Stimulated activated CD4-positive, alpha-beta T cell treated with anti-CD3 and anti-CD28 coated beads, TNF-alpha, amount 100 ng/mL, for 48 hours (primary cell): Measurements from ENCODE around the gene BEST1.
"Not testable (repeated sequence)": the region's sequence is repeated elsewhere in the genome, so short reads cannot be mapped to it uniquely, and the experiment has no call there.

Source experiments
- DNase-seq, 3 donors: peaks; one replicate each; pipeline ENCODE4 v3.0.0-alpha.2; 2020; ENCODE audit warnings: low read depth in 3 of 3

Gene BEST1

DNA sequence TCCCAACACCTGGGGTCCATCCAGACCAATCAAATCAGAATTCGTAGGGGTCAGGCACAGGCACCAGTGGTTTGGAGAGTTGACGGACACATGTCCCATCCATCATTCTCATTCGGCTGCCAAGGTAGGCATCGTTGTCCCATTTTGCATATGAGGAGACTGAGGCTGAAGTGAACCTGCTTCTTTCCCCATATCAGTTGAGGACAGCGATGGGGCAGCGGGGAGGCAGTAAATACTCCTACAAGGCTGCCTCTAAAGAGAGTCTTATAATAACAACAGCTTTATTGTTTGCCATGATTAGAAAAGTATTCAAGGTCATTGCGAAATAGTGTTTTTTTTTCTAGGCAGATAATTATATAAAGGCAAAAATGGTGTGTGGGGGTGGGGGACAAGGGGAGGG is 1.6 kb upstream of the BEST1 start:
- DNase-seq = no peak

DNA sequence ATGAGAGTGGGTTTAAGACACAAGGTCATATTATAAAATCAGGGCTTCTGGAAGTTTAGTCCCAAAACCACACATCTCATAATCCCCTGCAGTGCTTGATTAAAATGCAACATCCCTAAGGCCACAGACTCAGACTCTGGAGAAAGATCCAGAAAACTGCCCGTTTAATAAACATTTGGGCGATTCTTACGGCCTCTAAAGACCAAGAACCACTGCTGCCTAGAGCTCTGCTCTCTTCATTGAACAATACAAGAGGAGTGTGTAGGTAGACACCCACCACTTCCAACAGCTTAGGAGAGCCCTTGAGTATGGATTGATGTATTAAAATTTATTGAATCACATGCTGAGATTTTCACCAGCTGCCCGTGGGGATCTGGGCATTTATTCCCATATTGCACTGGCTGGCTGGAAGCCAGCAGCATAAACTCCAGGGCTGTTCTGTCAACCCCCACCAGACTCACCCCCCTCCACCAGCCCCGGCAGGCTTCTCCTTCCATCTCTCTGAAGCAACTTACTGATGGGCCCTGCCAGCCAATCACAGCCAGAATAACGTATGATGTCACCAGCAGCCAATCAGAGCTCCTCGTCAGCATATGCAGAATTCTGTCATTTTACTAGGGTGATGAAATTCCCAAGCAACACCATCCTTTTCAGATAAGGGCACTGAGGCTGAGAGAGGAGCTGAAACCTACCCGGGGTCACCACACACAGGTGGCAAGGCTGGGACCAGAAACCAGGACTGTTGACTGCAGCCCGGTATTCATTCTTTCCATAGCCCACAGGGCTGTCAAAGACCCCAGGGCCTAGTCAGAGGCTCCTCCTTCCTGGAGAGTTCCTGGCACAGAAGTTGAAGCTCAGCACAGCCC is 749 bp upstream of the BEST1 start:
- DNase-seq = no peak

DNA sequence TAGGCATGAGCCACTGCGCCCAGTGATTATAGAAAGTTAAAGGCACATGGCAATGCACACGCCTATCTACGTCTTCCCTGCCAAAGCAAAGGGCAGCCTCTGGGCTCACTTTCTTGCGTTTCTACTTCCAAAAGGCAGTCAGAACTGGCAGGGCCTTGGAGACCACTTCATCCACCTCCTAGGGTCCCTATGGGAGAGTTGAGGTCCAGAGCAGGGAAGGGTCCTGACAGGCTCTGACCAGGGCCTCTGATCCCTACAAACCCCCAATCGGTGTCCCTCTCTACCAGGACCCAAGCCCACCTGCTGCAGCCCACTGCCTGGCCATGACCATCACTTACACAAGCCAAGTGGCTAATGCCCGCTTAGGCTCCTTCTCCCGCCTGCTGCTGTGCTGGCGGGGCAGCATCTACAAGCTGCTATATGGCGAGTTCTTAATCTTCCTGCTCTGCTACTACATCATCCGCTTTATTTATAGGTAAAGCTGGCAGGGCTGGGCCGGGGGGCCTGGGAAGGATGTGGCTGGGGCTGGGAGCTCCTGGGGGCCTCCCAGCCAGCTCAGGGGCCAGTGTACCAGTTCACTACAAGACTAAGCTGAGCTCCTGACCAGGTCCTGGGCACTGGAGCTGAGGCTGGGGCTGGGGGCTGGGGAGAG is 1.5 kb downstream of the BEST1 start:
- no peak for DNase-seq

DNA sequence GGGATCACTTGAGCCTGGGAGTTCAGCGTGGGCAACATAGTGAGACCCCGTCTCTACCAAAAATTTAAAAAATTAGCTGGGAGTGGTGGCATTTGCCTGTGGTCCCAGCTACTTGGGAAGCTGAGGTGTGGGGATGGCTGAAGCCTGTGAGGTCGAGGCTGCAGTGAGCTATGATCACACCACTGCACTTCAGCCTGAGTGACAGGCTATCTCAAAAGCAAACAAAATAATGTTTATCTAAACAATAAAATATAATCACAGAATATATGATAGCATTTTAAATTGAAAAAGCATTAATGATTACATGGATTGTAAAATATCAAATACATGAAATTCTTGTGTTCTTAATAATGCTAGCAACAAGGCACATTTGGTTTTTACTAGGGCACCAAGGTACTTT is 2.7 kb downstream of the BEST1 start:
- DNase-seq = no peak

DNA sequence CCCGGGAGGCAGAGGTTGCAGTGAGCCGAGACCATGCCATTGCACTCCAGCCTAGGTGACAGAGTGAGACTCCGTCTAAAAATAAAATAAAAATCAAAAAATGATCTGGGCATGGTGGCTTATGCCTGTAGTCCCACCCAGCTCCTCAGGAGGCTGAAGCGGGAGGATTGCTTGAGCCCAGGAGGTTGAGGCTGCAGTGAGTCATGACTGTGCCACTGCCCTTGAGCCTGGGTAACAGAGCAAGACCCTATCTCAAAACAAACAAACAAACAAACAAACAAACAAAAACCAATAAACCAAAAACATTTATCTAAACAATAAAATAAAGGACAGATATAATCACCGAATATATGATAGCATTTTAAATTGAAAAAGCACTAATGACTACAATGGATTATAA is 3.5 kb downstream of the BEST1 start:
- not testable (repeated sequence) for DNase-seq

DNA sequence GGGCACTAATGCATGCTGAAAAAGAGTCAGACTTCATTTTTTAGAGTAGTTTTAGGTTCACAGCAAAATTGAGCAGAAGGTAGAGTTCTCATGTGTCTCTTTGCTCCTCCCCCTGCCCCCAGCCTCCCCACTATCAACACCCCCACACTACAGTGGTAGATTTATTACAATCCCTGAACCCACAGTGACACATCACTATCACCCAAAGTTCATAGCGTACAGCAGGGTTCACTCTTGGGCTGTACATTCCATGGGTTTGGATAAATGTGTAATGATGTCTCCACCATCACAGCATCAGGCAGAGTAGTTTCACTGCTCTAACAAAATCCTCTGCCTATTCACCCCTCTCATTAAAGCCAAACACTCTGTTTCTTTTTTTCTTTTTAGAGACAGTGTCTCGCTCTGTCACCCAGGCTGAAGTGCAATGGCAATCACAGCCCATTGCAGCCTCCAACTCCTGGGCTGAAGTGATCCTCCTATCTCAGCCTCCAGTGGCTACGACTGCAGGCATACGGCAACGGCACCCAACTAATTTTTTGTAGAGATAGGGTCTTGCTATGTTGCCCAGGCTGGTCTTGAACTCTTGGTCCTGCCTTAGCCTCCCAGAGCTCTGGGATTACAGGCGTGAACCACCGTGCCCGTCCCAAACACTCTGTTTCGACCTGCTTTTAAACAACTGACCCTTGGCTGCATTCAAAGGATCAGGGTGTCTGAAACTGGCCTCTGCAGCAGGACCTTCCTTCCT is 4.1 kb downstream of the BEST1 start:
- no peak for DNase-seq

DNA sequence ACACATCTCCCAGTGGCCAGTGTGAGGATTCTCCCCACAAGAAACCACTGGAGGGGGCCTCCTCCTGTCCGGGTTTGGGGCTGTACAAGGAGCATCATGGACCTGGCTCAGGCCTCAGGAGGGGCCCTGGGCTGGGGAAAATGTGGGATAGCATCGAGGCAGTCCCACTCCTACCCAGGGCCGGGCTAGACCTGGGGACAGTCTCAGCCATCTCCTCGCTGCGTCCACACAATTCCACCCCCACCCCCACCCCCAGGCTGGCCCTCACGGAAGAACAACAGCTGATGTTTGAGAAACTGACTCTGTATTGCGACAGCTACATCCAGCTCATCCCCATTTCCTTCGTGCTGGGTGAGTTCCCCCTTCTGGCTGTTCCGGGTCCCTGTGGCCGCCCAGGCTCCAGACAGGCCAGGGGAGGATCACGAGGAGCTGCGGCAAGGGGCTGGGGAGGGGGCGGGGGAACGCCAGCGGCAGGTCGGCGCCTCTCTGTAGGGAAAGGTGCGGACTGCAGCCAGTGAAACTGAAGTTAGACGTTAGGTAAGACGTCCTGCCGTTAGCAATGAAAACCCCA is 4.8 kb downstream of the BEST1 start:
- DNase-seq = no peak

DNA sequence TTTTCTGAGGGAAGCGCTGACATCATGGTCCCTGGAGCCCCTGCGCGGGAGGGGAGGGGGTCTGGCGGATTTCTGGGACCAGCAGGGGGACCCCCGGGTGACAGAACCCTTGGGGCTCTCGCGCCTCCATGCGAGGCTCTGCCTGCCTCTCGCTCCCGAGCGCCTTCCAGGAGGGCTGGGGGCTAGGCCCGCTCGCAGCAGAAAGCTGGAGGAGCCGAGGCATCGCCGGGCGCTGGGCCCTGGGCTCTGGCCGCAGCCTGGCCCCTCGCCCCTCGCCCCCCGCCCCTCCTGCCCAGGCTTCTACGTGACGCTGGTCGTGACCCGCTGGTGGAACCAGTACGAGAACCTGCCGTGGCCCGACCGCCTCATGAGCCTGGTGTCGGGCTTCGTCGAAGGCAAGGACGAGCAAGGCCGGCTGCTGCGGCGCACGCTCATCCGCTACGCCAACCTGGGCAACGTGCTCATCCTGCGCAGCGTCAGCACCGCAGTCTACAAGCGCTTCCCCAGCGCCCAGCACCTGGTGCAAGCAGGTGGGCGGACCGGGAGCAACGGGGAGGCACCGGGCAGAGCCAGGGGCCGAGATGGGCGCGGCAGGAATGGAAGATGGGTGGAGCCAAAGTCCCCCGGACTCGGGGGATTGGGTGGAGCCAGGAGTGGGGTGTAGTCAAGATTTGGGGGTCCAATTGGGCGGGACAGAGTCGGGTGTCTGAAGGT is 5.4 kb downstream of the BEST1 start:
- no peak for DNase-seq

DNA sequence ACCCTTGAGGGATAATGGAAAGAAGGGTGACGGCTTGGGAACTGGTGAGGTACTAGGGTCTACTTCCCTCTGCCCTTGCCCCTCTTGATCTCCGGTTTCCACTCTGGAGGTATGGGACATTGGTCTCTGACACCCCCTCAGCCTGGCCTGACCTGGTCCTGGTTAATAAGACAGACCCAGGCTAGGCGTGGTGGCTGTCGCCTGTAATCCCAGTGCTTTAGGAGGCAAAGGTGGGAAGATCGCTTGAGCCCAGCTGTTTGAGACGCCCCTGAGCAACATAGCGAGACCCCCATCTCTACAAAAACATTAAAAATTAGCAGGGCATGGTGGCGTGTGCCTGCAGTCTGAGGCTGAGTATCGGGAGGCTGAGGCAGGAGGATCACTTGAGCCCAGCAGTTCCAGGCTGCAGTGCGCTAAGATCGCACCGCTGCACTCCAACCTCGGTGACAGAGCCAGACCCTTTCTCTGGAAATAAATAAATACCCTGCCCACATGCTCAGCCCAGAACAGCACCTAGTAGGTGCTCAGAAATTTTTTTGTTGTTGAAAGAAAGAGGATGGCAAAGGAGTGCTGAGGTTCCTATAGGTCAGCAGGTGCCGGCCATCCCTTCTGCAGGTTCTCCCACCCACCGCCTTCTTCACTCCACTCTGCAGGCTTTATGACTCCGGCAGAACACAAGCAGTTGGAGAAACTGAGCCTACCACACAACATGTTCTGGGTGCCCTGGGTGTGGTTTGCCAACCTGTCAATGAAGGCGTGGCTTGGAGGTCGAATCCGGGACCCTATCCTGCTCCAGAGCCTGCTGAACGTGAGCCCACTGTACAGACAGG is 6.3 kb downstream of the BEST1 start:
- no peak for DNase-seq

DNA sequence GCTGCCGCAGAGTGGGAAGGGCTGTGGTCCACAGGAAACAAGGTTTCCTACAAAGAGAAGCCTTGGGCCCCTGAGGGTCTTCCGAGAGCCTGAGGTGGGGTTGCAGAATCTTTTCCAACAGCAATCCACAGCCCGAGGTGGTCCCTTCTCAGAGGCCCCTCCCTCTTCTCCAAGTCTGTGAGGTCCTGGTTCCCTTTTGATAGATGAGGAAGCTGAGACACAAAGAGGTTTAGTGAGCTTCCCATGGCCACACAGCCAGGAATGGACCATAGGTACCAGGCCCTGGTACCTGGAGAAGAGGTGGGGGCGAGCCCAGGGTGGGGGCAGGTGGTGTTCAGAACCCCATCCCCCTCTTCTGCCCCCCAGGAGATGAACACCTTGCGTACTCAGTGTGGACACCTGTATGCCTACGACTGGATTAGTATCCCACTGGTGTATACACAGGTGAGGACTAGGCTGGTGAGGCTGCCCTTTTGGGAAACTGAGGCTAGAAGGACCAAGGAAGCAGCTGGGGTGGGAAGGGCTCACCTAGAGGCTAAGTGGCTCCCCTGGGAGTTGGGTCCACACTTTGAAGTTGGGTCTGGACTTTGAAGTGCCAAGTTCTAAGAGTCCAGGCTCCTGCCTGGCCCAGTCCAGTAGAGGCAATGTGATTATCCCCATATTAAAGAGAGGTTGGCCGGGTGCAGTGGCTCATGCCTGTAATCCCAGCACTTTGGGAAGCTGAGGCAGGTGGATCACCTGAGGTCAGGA is 7.0 kb downstream of the BEST1 start:
- no peak for DNase-seq

DNA sequence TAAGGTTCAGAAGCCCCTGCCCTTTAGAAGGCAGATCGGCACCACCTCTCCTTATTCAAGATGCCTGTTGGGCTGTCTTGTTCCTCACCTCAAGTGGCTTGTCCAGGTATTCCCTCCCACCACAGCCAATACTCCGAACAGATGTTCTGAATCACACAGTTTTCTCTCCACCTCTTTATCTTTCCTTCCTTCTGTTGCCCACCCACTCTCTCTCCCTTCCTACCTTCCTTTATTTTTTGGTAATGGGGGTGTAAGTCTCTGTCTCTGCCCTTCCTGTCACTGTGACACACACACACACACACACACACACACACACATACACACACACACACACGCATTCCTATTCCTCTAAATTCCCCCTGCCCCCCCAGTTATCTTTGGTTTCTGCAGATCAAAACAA is 8.4 kb downstream of the BEST1 start:
- DNase-seq = no peak

DNA sequence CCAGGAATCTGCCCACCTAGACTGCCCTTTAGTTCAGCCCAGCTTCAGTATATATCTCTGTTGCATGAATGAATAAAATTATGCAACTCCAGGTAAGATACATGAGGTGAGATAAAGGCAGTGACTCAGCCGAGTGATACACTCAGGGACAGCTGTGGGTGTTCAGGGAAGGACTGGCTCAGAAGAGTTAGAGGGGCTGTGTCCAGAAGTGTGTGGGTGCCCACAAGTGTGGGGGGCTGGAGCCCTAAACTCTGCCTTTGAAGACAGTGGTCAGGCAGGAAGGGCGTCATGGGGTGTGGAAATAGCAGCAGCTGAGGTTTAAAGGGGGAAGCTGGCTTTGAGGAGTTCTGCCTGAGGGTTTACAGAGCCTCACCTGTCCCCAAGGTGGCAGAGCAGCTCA is 9.0 kb downstream of the BEST1 start:
- no peak for DNase-seq

DNA sequence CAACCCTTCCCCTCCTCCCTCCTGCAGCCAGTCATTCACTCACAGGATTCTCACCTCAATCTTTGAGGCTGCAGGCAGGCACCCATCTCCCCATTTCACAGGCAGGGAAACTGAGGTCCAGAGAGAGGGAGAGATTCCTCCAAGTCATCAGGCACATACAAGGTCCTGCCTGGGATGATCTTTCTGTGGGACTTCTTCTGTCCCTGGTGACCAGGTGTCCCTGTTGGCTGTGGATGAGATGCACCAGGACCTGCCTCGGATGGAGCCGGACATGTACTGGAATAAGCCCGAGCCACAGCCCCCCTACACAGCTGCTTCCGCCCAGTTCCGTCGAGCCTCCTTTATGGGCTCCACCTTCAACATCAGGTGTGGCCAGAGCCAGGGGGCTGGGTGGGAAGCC is 9.5 kb downstream of the BEST1 start:
- DNase-seq = no peak

DNA sequence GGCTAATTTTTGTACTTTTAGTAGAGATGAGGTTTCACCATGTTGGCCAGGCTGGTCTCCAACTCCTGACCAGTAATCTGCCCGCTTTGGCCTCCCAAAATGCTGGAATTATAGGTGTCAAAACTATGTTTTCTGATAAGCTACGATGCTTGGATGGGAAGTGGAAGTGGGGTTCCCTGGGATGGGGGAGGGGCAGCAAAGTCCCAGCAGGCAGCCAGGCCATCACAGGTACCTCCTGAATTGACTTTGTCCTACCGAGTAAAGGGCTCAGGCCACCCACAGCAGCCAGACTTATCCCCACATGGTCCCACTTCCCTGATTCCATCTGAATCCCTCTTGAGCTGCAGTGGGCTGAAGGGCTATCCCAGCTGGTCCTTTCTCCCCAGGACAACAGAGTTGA is 10.4 kb downstream of the BEST1 start:
- no peak for DNase-seq

DNA sequence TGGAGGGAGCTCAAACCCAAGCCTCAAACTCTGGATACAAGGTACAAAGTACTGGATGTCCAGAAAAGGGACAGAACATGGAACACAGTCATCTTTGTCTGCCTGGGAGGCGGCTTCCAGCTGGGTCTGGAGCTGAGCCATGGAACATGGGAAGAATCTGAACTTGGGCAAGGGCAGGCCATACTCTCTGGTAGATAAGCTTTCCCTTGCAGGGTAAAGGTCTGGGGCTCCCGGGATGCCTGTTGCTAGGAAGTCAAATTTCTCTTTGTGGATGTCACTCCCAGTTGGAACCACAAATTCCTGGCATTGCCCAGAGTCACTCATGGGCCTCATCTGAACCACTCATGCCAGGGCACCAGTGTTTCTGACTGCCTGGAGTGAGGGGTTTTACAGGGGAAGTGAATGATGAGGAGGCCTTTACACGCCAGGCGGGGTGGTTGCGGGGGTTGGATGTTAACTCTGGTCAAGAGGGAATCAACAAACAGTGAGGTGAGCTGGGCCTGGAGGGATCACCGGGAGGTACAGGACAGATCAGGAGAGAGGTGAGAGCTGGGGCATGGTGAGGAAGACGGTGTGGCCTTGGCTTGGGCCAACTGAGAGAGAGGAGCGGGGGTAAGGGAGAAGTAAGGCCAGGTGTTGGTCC is 11.5 kb downstream of the BEST1 start:
- DNase-seq = no peak

DNA sequence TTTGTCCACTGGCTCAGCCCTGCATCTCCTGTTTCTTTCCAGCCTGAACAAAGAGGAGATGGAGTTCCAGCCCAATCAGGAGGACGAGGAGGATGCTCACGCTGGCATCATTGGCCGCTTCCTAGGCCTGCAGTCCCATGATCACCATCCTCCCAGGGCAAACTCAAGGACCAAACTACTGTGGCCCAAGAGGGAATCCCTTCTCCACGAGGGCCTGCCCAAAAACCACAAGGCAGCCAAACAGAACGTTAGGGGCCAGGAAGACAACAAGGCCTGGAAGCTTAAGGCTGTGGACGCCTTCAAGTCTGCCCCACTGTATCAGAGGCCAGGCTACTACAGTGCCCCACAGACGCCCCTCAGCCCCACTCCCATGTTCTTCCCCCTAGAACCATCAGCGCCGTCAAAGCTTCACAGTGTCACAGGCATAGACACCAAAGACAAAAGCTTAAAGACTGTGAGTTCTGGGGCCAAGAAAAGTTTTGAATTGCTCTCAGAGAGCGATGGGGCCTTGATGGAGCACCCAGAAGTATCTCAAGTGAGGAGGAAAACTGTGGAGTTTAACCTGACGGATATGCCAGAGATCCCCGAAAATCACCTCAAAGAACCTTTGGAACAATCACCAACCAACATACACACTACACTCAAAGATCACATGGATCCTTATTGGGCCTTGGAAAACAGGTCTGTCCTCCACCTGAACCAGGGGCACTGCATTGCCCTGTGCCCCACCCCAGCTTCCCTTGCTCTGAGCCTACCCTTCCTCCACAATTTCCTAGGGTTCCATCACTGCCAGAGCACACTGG is 12.3 kb downstream of the BEST1 start:
- DNase-seq = no peak

DNA sequence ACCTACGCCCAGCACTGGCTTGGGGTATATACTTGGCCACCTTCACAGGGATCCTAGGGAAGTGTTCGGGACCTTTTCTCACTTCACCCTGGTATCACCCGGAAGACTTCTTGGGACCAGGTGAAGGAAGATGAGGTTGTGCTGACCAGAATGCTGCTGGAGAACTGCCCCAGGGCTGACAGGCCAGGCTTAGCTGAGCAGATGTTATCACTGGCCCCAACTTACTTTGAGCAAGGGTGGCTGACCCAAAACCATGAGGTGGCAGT is 12.8 kb downstream of the BEST1 start:
- DNase-seq = no peak

DNA sequence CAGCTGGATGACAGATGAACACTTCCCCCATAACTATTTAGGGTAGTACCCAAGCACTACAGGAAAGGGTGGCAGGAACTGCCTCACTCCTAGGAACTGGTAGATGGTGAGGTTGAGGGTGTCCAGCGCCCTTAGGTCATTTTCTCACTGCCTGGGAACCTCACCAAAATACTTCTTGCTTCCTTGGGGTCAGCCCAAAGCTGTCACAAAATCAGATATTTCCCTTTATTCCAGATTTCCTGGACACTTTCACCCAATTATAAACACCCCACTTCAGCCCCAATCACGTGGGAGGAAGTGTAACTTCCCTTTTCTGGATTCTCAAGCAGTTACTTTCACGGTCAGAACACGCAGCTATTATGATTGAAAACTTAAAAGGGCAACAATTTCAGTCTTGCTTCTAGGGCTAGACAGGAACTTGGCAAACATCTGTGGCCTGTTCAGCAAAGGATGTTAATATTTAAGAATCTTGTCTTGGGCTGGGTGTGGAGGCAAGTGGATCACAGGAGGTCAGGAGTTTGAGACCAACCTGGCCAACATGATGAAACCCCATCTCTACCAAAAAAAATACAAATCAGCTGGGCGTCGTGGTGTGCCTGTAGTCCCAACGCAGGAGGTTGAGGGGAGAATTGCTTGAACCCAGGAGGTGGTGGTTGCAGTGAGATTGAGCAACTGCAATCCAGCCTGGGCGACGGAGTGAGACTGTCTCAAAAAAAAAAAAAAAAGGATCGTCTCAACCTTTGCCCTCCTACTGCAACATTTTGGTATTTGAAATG is 13.3 kb downstream of the BEST1 start:
- no peak for DNase-seq
